IPS-NIHi7 (cell line): Measurements from ENCODE around the gene DDX23.
"Not testable (repeated sequence)": the region's sequence is repeated elsewhere in the genome, so short reads cannot be mapped to it uniquely, and the experiment has no call there.

Source experiments
- DNase-seq: peaks from one replicate; pipeline ENCODE4 v3.0.0; 2012; ENCODE audit warnings: mixed read lengths; ENCODE audit errors: extremely low spot score

Gene DDX23

DNA sequence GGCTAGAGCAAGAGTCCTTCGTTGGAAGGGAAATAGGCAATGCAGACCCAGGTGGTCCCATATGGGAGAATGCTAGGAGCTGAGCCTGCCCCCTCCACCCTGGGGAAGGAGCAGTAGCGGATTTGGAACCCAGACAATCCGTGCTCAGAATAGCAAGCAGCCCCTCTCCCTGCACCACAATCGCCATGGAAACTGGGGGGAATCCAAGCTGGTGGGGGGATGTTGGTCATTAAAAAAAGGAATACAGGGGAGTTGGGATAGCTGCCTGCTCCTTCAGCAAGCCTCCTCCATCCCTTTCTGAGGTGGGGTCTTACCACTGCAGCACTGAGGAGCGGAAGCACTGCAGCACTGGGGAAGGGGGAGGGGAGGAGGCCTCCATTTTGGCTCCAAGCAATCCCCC, 10.8 kb upstream of the DDX23 start:
- no peak for DNase-seq

DNA sequence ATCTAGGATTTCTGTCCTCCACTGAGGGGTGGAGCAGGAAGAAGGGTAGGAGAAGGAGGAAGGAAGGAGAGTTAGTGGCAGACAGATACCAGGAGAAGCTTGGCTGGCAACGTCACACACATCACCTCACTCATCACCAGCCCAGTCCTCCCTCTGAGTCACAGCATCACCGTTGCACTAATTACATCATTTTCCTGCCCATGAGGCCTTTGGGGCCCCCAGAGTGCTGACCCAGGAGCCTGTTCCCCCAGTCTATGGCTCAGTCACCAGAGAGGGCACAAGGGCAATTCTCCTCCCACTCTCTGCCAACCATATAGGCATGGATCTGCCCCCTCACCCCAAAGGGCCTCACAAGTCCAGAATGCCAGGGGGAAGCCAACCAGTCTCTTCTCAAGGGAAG, 9.1 kb upstream of the DDX23 start:
- DNase-seq, result no peak

DNA sequence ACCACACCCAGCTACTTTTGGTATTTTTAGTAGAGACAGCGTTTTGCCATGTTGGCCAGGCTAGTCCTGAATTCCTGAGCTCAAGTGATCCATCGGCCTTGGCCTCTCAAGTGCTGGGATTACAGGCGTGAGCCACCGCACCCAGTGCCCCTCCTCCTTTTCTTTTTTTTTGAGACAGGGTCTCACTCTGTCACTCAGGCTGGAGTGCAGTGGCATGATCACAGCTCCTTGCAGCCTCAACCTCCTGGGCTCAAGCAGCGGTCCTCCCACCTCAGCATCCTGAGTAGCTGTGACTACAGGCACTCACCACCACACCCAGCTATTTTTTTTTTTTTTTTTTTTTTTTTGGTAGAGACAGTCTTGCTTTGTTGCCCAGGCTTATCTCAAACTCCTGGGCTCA, 8.3 kb upstream of the DDX23 start:
- not testable (repeated sequence) for DNase-seq

DNA sequence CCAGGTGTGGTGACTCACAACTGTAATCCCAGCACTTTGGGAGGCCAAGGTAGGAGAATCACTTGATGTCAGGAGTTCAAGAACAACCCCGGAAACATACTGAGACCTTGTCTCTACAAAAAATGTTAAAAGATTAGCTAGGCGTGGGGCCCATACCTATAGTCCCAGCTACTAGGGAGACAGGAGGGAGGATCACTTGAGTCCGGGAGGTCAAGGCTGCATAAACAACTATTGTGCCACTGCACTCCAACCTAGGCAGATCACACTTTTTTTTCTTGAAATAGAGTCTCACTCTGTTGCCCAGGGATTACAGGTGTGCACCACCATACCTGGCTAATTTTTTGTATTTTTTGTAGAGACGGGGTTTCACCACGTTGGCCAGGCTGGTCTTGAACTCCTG, 7.6 kb upstream of the DDX23 start:
- no peak for DNase-seq

DNA sequence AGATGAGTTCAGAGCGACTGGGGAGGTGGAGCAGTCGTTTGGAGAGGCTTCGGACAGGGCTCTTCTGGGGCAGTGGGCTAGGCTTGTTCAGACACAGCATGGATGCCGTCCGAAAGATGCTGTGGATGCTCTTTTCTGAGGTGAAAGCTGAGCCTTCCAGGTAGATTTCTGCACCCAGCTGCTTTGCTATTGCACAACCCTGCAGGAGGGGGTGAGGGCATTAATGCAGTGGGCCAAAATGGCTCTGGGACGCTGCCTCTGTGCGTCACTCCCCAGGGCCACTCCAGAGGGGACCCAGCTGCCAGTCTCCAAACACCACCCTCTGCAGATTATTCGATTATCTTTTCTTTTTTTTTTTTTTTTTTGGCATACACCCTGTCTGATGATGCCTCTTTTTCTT, 6.1 kb upstream of the DDX23 start:
- no peak for DNase-seq

DNA sequence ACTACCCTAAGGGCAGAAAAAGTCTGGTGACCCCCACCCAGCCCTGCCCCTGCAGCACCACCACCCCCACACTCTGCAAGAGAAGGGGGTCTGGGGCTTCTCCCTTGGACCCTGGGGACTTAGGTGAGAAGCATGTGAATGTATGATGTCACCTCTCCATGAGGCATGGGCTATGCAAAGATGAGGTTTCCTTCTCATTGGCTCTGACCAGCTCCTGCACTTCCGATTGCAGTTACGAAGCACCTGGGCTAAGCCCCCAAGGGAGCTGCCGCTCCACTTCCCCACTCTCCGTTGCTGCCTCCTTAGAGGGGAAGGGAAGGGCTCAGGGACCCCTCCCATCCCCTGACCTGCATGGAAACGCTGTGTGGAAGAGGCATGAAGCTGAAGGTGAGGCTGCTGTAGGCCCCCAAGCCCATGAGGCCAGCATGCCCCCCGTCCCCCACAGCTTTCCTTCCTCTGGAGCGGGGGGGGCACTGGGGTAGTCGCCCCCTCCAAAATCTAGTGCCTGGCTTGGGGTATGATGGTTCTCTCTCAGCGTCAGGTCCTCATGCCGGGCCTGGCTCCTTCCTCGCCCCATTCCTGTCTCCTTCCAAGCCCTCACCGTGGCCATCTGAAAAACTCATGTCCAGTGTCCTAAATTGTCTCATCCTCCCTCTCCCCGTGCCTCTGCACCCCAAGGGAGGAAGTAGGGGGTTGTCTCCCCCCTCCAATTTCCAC, 5.5 kb upstream of the DDX23 start:
- DNase-seq, result no peak

DNA sequence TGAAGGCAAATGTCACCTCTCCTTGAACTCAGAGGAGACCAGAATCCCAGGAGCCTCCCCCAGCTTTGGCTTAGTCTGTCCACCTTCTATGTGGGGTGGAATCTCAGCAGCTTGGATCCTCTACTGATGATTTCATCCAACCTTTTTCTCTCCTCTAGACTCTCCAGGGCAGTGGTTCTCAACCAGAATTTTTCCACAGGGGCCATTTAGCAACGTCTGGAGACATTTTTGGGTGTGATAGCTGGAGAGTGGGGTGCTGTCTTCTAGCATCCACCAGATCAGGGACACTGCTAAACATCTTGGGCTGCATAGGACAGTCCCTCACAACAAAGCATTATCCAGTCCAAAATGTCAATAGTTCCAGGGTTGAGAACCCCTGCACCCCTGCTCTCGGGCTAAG, 4.4 kb upstream of the DDX23 start:
- no peak for DNase-seq

DNA sequence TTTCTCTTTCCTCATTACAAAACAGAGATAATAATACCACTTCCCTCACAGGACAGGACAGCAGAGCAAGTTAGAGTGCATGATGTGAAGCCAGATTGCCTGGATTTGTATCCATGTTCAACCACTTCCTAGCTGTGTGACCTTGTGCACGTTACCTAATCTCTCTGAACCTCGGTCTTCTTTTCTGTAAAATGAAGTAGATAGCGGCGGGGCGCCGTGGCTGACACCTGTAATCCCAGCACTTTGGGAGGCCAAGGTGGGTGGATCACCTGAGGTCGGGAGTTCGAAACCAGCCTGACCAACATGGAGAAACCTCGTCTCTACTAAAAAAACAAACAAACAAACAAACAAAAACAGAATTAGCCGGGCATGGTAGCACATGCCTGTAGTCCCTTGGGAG, 3.0 kb upstream of the DDX23 start:
- DNase-seq, result not testable (repeated sequence)

DNA sequence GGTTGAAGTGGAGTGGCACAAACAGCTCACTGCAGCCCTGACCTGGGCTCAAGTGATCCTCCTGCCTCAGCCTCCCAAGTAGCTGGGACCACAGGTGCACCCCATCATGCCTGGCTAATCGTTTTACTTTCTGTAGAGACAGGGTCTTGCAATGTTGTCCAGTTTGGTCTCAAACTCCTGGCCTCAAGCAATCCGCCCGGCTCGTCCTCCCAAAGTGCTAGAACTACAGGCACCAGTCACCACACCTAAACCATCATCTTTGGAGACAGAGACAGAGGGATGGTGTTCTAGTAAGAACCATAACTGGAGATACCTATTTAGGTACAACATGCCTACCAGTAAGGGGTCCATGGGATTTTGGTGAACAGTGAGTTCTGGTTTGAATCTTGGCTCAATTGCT, 2.5 kb upstream of the DDX23 start:
- no peak for DNase-seq

DNA sequence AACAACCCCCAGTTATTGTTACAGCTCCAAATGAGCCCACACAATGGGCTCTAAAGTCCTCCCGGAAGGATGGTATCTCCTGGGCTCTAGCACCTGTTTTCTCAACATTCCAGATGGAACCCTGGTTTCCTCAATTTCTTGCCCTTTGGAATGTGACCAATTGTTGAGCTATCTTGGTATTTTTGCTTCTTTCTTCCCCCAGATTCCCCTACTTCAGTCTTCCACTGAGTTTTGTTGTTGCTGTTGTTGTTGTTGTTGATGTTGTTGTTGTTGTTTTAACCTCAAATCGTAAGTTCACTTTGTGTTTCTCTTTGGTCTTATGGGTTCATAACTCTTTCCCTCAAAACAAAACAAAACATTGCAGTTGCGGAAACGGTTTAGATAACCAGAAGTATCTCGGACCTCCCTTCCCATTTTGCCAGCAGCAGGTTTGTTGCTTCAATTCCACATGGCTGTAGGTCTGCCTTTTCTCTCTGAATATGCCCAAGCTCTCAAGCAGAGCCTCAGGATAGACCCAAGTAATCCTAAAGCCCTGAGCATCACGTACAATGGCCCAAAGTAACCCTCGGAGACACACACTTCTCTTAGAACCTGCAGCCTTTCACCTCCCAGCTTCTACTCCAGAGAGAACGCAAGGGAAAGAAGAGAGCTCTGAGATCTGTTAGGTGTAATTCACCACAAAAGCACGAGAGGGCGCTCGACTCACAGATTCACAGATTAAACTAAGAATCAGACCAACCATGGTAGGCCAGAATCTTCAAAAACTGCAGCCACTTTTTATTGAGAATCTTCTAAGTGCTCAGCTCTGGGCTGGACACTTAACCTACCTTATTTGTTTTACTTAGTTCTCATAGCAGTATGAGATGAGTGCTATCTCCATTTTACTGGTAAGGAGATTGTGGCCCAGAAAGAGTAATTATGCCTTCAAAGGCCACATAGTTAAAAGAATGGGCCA, 1.0 kb upstream of the DDX23 start:
- DNase-seq, result peak; percentile 78

DNA sequence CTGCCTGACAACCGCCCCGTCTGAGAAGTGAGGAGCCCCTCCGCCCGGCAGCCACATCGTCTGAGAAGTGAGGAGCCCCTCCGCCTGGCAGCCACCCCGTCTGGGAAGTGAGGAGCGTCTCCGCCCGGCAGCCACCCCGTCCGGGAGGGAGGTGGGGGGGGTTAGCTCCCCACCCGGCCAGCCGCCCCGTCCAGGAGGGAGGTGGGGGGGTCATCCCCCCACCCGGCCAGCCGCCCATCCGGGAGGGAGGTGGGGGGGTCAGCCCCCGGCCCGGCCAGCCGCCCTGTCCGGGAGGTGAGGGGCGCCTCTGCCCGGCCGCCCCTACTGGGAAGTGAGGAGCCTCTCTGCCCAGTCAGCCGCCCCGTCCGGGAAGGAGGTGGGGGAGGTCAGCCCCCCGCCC, 9.9 kb downstream of the DDX23 start:
- not testable (repeated sequence) for DNase-seq

DNA sequence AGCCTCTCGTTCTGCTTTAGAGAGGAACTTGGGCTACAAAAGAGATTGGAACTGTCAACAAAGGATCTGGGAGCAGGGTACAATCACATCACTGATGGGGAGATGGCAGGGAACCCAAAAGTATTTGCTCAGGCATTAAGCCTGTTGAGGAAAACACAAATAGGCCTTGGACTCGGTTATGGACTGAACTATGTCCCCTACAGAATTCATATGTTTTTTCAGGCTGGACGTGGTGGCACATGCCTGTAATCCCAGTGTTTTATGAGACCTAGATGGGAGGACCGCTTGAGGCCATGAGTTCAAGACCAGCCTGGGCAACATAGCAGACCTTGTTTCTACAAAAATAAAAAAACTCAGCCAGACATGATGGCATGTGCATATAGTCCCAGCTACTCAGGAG, 13.9 kb downstream of the DDX23 start:
- no peak for DNase-seq

DNA sequence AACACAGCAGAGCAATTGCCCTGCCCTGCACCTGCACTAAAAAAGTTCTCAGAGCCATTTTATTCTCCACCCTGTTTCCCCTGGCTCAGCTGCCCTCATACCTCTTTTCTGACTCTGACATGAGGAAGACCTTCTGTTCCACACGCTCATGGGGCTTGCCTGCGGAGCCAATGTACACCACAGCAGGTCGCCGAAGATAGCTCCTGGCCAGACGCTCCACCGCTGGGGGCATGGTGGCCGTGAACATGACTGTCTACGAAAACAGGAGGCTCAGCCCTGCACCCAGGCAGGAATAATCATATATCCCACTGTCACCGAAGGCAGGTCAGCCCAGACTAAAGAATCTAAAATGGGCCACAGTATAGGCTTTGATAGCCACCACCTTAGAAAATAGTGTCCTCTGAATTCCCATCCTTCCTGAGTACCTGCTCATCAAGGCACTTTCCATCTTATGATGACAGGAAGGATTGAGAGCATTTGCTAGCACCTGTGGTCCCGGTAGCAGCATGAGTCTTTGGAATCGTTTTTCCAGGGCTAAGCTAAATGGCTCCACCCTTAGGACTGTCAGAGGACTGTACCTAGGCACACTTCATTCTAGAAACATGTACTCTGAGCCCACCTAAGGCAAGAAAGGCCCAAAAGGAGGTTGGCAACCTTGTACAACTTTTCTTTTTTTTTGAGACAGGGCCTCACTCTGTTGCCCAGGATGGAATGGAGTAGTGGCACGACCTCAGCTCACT, 19.5 kb downstream of the DDX23 start:
- no peak for DNase-seq

DNA sequence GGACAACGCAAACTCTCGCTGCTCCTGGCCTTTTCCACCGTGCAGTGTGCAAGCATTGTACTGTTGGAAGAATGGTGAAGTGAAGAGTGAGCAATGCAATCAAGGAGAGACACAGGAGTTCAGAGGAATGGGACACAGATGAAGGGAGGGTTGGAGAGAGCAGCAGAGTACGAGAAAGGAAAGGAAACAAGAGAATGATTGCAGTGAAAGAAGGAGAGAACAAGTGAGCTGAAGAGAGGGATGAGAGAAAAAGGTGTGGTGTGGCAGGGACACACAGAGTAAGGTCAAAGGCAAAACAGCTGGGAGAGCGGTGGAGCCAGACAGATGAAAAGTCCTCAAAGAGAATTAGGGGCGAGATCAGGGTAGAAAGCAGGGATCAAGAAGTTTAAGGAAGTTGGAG, 20.7 kb downstream of the DDX23 start:
- no peak for DNase-seq

DNA sequence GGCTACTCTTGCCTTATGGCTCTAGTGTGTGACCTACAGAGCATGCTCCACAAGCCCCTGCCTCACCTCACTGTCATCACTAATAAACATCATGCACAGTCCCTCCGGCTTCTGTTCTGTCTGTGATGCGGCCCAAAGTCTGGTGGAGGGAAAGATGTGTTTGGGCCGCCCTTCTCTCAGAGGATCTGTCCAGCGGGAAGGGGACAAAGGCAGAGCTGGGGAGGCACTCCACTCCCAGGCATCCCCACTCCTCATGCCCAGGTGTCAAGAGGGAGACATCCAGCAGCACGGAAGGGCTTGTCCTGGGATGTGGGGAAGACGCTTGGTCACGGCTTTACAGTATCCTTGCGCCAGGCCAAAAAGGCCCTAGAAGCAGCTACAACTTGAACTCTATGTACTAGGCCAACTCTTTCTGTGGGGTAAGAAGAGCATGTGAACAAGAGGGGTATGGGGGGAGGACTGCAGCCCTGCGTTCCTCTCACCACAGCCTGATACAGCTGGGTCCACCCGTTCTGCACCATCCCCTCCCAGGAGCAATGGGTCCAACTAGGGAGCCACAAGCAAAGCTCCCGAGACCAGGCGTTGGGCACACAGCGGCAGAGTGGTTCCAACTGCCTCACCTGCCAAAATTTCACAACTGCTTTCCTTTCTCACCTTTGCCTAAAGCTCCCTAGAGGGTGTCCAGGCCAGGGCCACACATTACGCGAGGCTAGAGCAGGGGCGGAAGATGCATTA, 23.0 kb downstream of the DDX23 start:
- DNase-seq, result no peak

DNA sequence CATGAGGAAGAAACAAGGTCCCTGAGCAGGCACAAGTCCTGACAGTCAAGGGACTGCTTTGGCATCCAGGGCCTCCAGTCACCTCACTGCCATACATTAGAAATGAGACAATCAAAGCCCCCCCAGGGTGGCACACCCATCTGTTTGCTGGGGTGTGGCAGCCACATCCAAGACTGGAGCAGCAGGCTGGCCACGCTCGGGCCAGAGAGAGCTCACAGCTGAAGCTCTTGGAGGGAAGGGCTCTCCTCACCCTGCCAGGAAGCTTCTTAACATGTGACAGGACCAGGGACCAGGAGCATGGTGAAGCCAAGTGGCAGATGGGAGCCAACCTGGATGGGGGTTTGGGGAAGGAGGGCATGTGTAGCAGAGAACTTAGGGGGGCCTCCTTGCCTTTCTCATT, 23.7 kb downstream of the DDX23 start:
- DNase-seq, result no peak

DNA sequence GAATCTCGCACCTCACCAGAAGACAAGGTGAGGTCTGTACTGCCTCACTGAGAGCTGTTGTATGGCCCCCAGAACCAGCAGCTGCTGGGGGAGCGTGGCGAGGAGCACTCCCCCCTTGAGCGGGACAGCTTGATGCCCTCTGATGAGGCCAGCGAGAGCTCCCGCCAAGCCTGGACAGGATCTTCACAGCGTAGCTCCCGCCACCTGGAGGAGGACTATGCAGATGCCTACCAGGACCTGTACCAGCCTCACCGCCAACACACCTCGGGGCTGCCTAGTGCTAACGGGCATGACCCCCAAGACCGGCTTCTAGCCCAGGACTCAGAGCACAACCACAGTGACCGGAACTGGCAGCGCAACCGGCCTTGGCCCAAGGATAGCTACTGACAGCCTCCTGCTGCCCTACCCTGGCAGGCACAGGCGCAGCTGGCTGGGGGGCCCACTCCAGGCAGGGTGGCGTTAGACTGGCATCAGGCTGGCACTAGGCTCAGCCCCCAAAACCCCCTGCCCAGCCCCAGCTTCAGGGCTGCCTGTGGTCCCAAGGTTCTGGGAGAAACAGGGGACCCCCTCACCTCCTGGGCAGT, 24.4 kb downstream of the DDX23 start:
- DNase-seq, result no peak

DNA sequence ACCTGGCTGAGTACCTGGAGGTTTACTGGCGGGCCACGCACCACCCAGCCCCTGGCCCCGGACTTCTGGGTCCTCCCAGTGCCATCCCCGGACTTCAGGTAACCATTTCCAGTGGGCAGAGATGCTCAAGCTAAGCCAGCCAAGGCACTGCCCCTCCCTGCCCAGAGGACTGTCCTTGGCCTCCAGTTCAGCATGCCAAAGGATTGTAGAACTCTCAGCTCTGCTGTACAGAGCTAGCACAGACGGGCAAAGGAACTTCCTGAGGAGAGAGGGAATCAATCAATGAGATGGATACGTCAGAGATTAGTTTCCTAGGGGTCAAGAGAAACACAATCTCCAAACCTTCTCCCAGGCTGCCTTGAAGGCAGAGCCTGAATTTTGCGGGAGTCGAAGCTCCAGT, 24.9 kb downstream of the DDX23 start:
- DNase-seq, result no peak

DNA sequence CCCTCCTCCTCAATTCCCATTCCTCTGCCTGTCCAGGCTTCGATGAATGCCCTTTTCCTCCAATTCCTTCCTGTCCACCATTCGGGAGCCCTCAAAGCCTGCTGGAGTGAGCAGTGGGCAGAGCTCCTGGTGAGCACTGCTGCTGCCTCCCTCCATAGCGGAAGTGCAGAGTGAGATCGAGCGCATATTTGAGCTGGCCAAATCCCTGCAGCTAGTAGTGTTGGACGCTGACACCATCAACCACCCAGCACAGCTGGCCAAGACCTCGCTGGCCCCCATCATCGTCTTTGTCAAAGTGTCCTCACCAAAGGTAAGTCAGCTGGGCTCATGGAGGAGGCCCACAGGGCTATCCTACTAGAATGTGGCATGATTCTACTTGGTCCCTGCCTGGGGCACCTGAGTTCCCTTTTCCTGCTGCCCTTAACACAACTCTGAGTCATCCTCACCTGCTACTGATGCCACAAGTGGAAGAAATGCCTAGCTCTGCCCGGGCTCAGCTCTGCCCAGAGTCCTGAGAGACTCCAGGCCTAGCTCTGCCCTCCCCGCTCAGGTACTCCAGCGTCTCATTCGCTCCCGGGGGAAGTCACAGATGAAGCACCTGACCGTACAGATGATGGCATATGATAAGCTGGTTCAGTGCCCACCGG, 25.6 kb downstream of the DDX23 start:
- no peak for DNase-seq

DNA sequence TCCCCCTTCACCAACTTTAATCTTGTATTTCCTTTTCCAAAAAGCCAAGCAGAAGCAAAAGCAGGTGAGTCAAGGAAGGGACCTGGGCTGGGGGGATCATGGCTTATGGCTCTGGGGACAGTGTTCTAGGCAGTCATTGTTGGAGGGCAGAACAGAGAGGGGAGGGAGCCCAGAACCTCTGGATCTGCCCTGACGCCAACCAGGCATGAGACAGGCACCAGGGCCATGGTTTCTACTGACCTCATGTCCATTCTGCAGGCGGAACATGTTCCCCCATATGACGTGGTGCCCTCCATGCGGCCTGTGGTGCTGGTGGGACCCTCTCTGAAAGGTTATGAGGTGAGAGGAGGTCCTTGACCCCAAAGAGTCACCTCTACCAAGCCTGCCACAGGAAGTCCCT, 27.1 kb downstream of the DDX23 start:
- DNase-seq, result no peak

DNA sequence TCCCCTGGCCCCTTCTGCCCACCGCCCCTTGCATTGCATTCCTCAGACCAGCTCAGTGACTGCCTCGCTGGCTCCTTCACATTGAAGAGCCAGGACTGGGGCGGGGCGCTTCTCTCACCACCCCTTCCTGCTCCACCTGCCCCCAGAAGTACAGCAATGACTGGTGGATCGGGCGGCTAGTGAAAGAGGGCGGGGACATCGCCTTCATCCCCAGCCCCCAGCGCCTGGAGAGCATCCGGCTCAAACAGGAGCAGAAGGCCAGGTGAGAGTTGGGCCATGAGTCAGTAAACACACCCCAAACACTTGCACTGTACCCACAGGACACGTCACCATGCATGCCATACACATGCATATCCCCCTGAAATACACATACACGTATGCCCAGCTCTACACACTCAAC, 27.9 kb downstream of the DDX23 start:
- peak; percentile 73 for DNase-seq
